22Rv1 (cell line): Measurements from ENCODE around the gene CACNA2D2.

ENCODE experiments used
- ZFX ChIP-seq: fragments of 450-650 bp; IDR thresholded peaks from 2 replicates; pipeline ENCODE4 v1.6.1; 2017; ENCODE audit warnings: antibody characterized with exemption, borderline replicate concordance
- TF ChIP-seq, protein P1 (sequence below): fragments of 450-650 bp; IDR thresholded peaks from 2 replicates; pipeline ENCODE4 v1.5.1; 2017; ENCODE audit warnings: mild to moderate bottlenecking

DNA sequence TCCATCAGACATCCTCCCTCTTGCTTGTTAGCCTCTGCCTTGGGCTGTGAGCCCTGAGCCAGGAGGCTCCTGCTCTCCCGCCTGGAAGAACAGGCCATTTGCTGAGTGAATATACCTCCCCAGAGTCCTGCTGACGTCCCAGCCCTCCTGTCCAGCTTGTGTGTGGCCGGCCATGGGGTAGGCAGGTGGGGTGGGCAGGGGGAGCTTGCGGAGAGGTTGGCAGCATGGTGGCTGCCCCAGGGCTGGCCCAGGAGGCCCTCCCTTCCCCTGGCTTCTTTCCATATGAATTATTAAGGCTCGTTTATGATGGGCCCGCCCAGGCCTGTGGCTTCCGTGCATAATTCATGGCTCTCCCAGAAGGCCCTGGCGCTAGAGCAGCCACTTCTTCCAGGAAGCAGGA lies 18.7 kb downstream of the CACNA2D2 start:
- TF ChIP-seq, protein P1, sequence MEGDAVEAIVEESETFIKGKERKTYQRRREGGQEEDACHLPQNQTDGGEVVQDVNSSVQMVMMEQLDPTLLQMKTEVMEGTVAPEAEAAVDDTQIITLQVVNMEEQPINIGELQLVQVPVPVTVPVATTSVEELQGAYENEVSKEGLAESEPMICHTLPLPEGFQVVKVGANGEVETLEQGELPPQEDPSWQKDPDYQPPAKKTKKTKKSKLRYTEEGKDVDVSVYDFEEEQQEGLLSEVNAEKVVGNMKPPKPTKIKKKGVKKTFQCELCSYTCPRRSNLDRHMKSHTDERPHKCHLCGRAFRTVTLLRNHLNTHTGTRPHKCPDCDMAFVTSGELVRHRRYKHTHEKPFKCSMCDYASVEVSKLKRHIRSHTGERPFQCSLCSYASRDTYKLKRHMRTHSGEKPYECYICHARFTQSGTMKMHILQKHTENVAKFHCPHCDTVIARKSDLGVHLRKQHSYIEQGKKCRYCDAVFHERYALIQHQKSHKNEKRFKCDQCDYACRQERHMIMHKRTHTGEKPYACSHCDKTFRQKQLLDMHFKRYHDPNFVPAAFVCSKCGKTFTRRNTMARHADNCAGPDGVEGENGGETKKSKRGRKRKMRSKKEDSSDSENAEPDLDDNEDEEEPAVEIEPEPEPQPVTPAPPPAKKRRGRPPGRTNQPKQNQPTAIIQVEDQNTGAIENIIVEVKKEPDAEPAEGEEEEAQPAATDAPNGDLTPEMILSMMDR, result no peak
- TF ChIP-seq ZFX, result no peak
